Measurements from ENCODE around the gene PAK6.

The PAK6 gene

GRCh38 chr15:40295297-40295696, 56.4 kb downstream of the PAK6 start:
- DNase-seq = no peak

GRCh38 chr15:40295877-40296560, 57.2 kb downstream of the PAK6 start:
- DNase-seq = no peak

GRCh38 chr15:40296561-40297230, 57.8 kb downstream of the PAK6 start:
- no peak for DNase-seq

- DNase-seq = no peak
These were observed 58.5 kb downstream of the PAK6 start for GRCh38 chr15:40297356-40297755.

- no peak for DNase-seq
These were observed 59.5 kb downstream of the PAK6 start for GRCh38 chr15:40298216-40298935.

GRCh38 chr15:40300367-40300766, 61.5 kb downstream of the PAK6 start:
- no peak for DNase-seq

- DNase-seq = no peak
These were observed 61.9 kb downstream of the PAK6 start for GRCh38 chr15:40300771-40301170.

- no peak for DNase-seq
These were observed 62.8 kb downstream of the PAK6 start for GRCh38 chr15:40301467-40302179.

GRCh38 chr15:40302288-40302886, 63.5 kb downstream of the PAK6 start:
- DNase-seq = no peak

- DNase-seq = no peak
These were observed 64.1 kb downstream of the PAK6 start for GRCh38 chr15:40302981-40303380.

GRCh38 chr15:40303576-40303975, 64.7 kb downstream of the PAK6 start:
- DNase-seq = no peak

GRCh38 chr15:40305281-40305680, 66.4 kb downstream of the PAK6 start:
- DNase-seq = no peak

GRCh38 chr15:40306371-40306770, 67.5 kb downstream of the PAK6 start:
- DNase-seq = no peak

- no peak for DNase-seq
These were observed 68.0 kb downstream of the PAK6 start for GRCh38 chr15:40306908-40307307.

GRCh38 chr15:40307421-40308211, 68.8 kb downstream of the PAK6 start, which contains the start of gene PLCB2:
Gene PLCB2 (minus strand): TSS chr15:40307935. CDS start chr15:40307672, 263 bp downstream.
- DNase-seq = no peak

GRCh38 chr15:40309344-40309862, 70.5 kb downstream of the PAK6 start:
- DNase-seq = no peak

GRCh38 chr15:40310001-40310959, 71.4 kb downstream of the PAK6 start:
- DNase-seq = peak; percentile 1

GRCh38 chr15:40310993-40311392, 72.1 kb downstream of the PAK6 start:
- DNase-seq = no peak

- no peak for DNase-seq
These were observed 73.7 kb downstream of the PAK6 start for GRCh38 chr15:40312370-40313158.
